Keratinocyte (primary cell): ENCODE results near the gene JRKL.

Experiments used
- CTCF ChIP-seq, 3 experiments: IDR thresholded peaks in 1 of 3; conservative IDR thresholded peaks in 1 of 3; optimal IDR thresholded peaks in 1 of 3; 2 replicates in 2 of 3; 3 replicates in 1 of 3; pipeline versions ENCODE3 to v1.5.1; 2011; ENCODE audit warnings: low read length in 3 of 3, mild to moderate bottlenecking in 3 of 3, moderate library complexity in 2 of 3, control low read depth in 1 of 3, inconsistent platforms in 1 of 3; ENCODE audit not compliant: insufficient read depth in 2 of 3; ENCODE audit errors: extremely low read depth in 1 of 3
- EZH2 ChIP-seq: IDR thresholded peaks from one replicate; pipeline ENCODE4 v1.6.1; 2012; ENCODE audit warnings: inconsistent platforms, mild to moderate bottlenecking, low read length, moderate library complexity

- no peak for TF ChIP-seq CTCF (optimal IDR thresholded peaks at IDR 0.05 in 1 of 3, IDR thresholded peaks at IDR 0.05 in 1 of 3, conservative IDR thresholded peaks at IDR 0.05 in 1 of 3; ENCODE audit: extremely low read depth in 1 of 3, insufficient read depth in 2 of 3, low read length in 3 of 3)
- no peak for TF ChIP-seq EZH2
Observed at GRCh38 chr11:96376796-96377195, 13.0 kb upstream of the JRKL start.
